Astrocyte (in vitro differentiated cells and primary cell): ENCODE data around the gene FNDC3B. TPM values are rescaled to one million over a fixed set of nuclear protein-coding genes. Genes with fewer than 3 reads are reported as not detected.

Source experiments
- DNase-seq: peaks from one replicate; pipeline ENCODE4 v3.0.0-alpha.2; 2010; ENCODE audit warnings: low read depth
- FAIRE-seq: peaks from 2 replicates; lab custom pipeline; 2011; peaks lifted over from hg19 to GRCh38; lab: Jason Lieb, UNC
- H2AFZ ChIP-seq: 2 replicates; pipeline ENCODE4 v1.6.0; 2012; ENCODE audit warnings: low read depth, low read length, inconsistent platforms
- H3K27ac ChIP-seq: 2 replicates; pipeline ENCODE4 v1.5.1; 2011; ENCODE audit warnings: low read depth, low read length, inconsistent platforms
- H3K27me3 ChIP-seq: 2 replicates; pipeline ENCODE4 v1.6.0; 2011; ENCODE audit warnings: low read length, inconsistent platforms; ENCODE audit not compliant: insufficient read depth
- H3K36me3 ChIP-seq: 2 replicates; pipeline ENCODE4 v1.5.1; 2011; ENCODE audit warnings: low read length, inconsistent platforms; ENCODE audit not compliant: insufficient read depth
- H3K4me1 ChIP-seq: 2 replicates; pipeline ENCODE4 v1.5.1; 2011; ENCODE audit warnings: low read length, inconsistent platforms; ENCODE audit not compliant: insufficient read depth
- H3K4me2 ChIP-seq: 2 replicates; pipeline ENCODE4 v1.6.0; 2012; ENCODE audit warnings: low read length, inconsistent platforms
- H3K4me3 ChIP-seq: 2 replicates; pipeline ENCODE4 v1.5.1; 2011; ENCODE audit warnings: low read depth, mild to moderate bottlenecking, low read length, inconsistent platforms; ENCODE audit not compliant: insufficient read depth
- H3K79me2 ChIP-seq: 2 replicates; pipeline ENCODE4 v1.6.0; 2012; ENCODE audit warnings: mild to moderate bottlenecking, low read length, inconsistent platforms; ENCODE audit not compliant: insufficient read depth
- H3K9ac ChIP-seq: 2 replicates; pipeline ENCODE4 v1.6.0; 2012; ENCODE audit warnings: mild to moderate bottlenecking, low read length, inconsistent platforms
- H3K9me3 ChIP-seq: 2 replicates; pipeline ENCODE4 v1.5.1; 2012; ENCODE audit warnings: low read depth, mild to moderate bottlenecking, low read length, inconsistent platforms; ENCODE audit not compliant: insufficient read depth
- H4K20me1 ChIP-seq: 2 replicates; pipeline ENCODE4 v1.6.0; 2012; ENCODE audit warnings: low read length, inconsistent platforms; ENCODE audit not compliant: insufficient read depth
- H3K27ac Mint-ChIP-seq: one replicate; pipeline ENCODE4 v1.8.0; 2021; ENCODE audit warnings: mild to moderate bottlenecking, mixed read lengths; ENCODE audit not compliant: unreplicated experiment
- H3K27me3 Mint-ChIP-seq: one replicate; pipeline ENCODE4 v1.8.0; 2021; ENCODE audit warnings: low read depth, mixed read lengths; ENCODE audit not compliant: unreplicated experiment
- H3K36me3 Mint-ChIP-seq: one replicate; pipeline ENCODE4 v1.8.0; 2021; ENCODE audit warnings: low read depth, mixed read lengths; ENCODE audit not compliant: unreplicated experiment
- H3K4me1 Mint-ChIP-seq: one replicate; pipeline ENCODE4 v1.8.0; 2021; ENCODE audit warnings: low read depth, mixed read lengths; ENCODE audit not compliant: unreplicated experiment
- H3K4me3 Mint-ChIP-seq: one replicate; pipeline ENCODE4 v1.8.0; 2021; ENCODE audit warnings: mild to moderate bottlenecking, moderate library complexity, mixed read lengths; ENCODE audit not compliant: unreplicated experiment
- H3K9me3 Mint-ChIP-seq: one replicate; pipeline ENCODE4 v1.8.0; 2021; ENCODE audit warnings: mild to moderate bottlenecking, mixed read lengths; ENCODE audit not compliant: unreplicated experiment
- EZH2 ChIP-seq: IDR thresholded peaks from 2 replicates; pipeline ENCODE4 v1.6.1; 2012; ENCODE audit warnings: mild to moderate bottlenecking, low read length, inconsistent platforms; ENCODE audit not compliant: insufficient read depth
- total RNA-seq: library from RNA; stranded (reverse); gene quantifications from 2 replicates; pipeline ENCODE4 v1.2.1, GENCODE V29; 2021
- TF ChIP-seq, protein P1 (sequence below): IDR thresholded peaks from 2 replicates; pipeline ENCODE4 v1.5.1; 2011; ENCODE audit warnings: low read depth, mild to moderate bottlenecking, inconsistent platforms, low read length, moderate library complexity; ENCODE audit not compliant: insufficient read depth

FNDC3B gene
- total RNA-seq, 1 donor from 2014 or later, result 327 TPM

DNA sequence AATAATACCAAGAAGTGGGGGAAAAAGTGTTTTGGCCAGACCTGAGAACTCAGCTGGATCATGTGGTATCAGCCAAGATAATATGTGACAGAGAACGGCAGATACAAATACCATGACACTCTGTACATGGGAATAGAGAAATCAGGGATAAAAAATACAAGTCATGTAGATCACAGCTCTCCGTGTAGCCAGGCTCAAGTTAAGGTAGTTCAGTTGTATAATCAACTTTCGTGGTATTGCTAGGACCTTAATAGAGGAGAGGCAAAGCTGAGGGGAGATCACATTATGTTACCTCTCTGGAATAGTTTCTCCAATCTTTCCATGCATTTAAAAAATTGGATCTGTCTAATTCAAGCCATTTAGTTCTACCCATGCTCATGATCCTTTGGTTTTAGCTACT is 229.0 kb downstream of the FNDC3B start:
- H3K36me3 Mint-ChIP-seq, result peaks cover 34% of the 10 kb centered on the region
- H3K4me3 Mint-ChIP-seq, result no peak overlapping the region
- H3K4me1 Mint-ChIP-seq, result peaks cover 25% of the 10 kb centered on the region
- H3K27me3 Mint-ChIP-seq, result no peaks in the 10 kb centered on the region
- Histone ChIP-seq H3K36me3 (peaks cover 59% of the 10 kb centered on the region), H4K20me1 (peaks cover 42% of the 10 kb centered on the region), H3K9ac (no peak overlapping the region), H3K27ac (no peak overlapping the region), H3K79me2 (peaks cover 76% of the 10 kb centered on the region), H3K4me2 (no peak overlapping the region), H3K4me1 (no peaks in the 10 kb centered on the region), H3K27me3 (no peaks in the 10 kb centered on the region), H3K9me3 (no peaks in the 10 kb centered on the region), H3K4me3 (no peak overlapping the region), H2AFZ (no peak overlapping the region)
- no peak for DNase-seq
- no peak overlapping the region for H3K27ac Mint-ChIP-seq
- FAIRE-seq, result no peak
- TF ChIP-seq, protein P1, sequence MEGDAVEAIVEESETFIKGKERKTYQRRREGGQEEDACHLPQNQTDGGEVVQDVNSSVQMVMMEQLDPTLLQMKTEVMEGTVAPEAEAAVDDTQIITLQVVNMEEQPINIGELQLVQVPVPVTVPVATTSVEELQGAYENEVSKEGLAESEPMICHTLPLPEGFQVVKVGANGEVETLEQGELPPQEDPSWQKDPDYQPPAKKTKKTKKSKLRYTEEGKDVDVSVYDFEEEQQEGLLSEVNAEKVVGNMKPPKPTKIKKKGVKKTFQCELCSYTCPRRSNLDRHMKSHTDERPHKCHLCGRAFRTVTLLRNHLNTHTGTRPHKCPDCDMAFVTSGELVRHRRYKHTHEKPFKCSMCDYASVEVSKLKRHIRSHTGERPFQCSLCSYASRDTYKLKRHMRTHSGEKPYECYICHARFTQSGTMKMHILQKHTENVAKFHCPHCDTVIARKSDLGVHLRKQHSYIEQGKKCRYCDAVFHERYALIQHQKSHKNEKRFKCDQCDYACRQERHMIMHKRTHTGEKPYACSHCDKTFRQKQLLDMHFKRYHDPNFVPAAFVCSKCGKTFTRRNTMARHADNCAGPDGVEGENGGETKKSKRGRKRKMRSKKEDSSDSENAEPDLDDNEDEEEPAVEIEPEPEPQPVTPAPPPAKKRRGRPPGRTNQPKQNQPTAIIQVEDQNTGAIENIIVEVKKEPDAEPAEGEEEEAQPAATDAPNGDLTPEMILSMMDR, result no peak
- no peaks in the 10 kb centered on the region for H3K9me3 Mint-ChIP-seq

GRCh38 chr3:172268868-172269267 is 229.5 kb downstream of the FNDC3B start:
- H3K27ac ChIP-seq, result no peak overlapping the region
- peaks cover 42% of the 10 kb centered on the region for H4K20me1 ChIP-seq
- TF ChIP-seq EZH2, result no peak
- TF ChIP-seq, protein P1, result no peak
- H2AFZ ChIP-seq, result no peak overlapping the region
- DNase-seq (no peak), FAIRE-seq (no peak)
- H3K4me2 ChIP-seq, result no peak overlapping the region
- Mint-ChIP-seq H3K36me3 (peaks cover 33% of the 10 kb centered on the region), H3K27me3 (no peaks in the 10 kb centered on the region), H3K27ac (no peak overlapping the region), H3K4me3 (no peak overlapping the region), H3K4me1 (peaks cover 22% of the 10 kb centered on the region), H3K9me3 (no peaks in the 10 kb centered on the region)
- H3K36me3 ChIP-seq, result peaks cover 58% of the 10 kb centered on the region
- H3K4me1 ChIP-seq, result no peaks in the 10 kb centered on the region
- no peaks in the 10 kb centered on the region for H3K27me3 ChIP-seq
- H3K9me3 ChIP-seq, result no peaks in the 10 kb centered on the region
- no peak overlapping the region for H3K9ac ChIP-seq
- H3K4me3 ChIP-seq, result no peak overlapping the region
- H3K79me2 ChIP-seq, result peaks cover 75% of the 10 kb centered on the region

- no peak for TF ChIP-seq EZH2
- TF ChIP-seq, protein P1, result no peak
- no peak overlapping the region for H3K9ac ChIP-seq
- peaks cover 48% of the 10 kb centered on the region for H3K36me3 ChIP-seq
- H3K4me3 Mint-ChIP-seq, result no peak overlapping the region
- no peaks in the 10 kb centered on the region for H3K27me3 ChIP-seq
- peaks cover 49% of the 10 kb centered on the region for H4K20me1 ChIP-seq
- DNase-seq, result no peak
- H3K4me2 ChIP-seq, result no peak overlapping the region
- H3K27ac Mint-ChIP-seq, result no peak overlapping the region
- FAIRE-seq, result no peak
- H2AFZ ChIP-seq, result no peak overlapping the region
- no peaks in the 10 kb centered on the region for H3K9me3 Mint-ChIP-seq
- peaks cover 35% of the 10 kb centered on the region for H3K36me3 Mint-ChIP-seq
- H3K27ac ChIP-seq, result no peak overlapping the region
- H3K4me3 ChIP-seq, result no peak overlapping the region
- H3K9me3 ChIP-seq, result no peaks in the 10 kb centered on the region
- peaks cover 78% of the 10 kb centered on the region for H3K79me2 ChIP-seq
- H3K27me3 Mint-ChIP-seq, result no peaks in the 10 kb centered on the region
- H3K4me1 Mint-ChIP-seq, result peaks cover 18% of the 10 kb centered on the region
- no peaks in the 10 kb centered on the region for H3K4me1 ChIP-seq
Measured at GRCh38 chr3:172270557-172271166, 231.3 kb downstream of the FNDC3B start.
